Brain microvascular endothelial cell (primary cell): ENCODE data around the gene ALDH1A1.

ENCODE experiments used
- DNase-seq: peaks from one replicate; pipeline ENCODE4 v3.0.0-alpha.2; 2020
- H3K27ac ChIP-seq: fragments of 250-450 bp; sonication (Bioruptor Pico); 2 replicates; pipeline ENCODE4 v1.5.1; 2020; ENCODE audit warnings: mild to moderate bottlenecking, moderate library complexity
- H3K27me3 ChIP-seq: fragments of 250-450 bp; sonication (Bioruptor Pico); replicated peaks from 2 replicates; pipeline ENCODE4 v1.5.1; 2020; ENCODE audit warnings: mild to moderate bottlenecking
- H3K36me3 ChIP-seq: fragments of 250-450 bp; sonication (Bioruptor Pico); replicated peaks from 2 replicates; pipeline ENCODE4 v1.5.1; 2020; ENCODE audit warnings: mild to moderate bottlenecking
- H3K4me3 ChIP-seq: 2 replicates; pipeline ENCODE4 v1.5.1; 2011; ENCODE audit warnings: low read depth, mild to moderate bottlenecking, control low read depth, low read length, moderate library complexity
- CTCF ChIP-seq: IDR thresholded peaks from 2 replicates; pipeline ENCODE4 v1.5.1; 2011; ENCODE audit warnings: low read depth, mild to moderate bottlenecking, moderate library complexity, low read length, control low read depth, inconsistent platforms; ENCODE audit errors: missing control alignments
- in situ Hi-C: cut with HindIII; loops from 2 replicates; pipeline ENCODE4 v1.10.0; 2017; ENCODE audit warnings: low sequenced_read_pairs, low pct_ligation_motif_present

The ALDH1A1 gene

DNA sequence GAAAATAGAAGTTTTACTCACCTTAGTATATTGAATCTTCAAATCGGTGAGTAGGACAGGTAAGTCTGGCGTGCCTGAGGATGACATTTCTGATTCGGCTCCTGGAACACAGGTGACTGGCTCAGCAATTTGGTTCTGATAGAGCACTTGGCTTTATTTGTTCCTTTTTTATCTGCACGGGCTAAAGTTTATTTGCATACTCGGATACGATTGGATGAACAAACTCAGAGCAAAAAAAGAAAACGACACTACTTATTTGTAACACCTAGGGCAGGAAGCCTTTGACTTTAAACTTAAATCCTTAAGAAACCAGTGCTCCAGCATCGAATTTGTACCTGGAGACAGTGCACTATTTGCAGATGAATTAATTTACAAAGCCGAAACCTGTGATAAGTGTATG is at the start of gene ALDH1A1:
ALDH1A1 (minus strand) TSS at position 140 of the 400 bp plus-strand sequence; CDS start at position 87, 53 bp downstream.
- DNase-seq, result no peak
- Histone ChIP-seq H3K27ac (no peak within 1 kb of the TSS), H3K36me3 (no peaks in the 10 kb centered on the region), H3K27me3 (no peaks in the 10 kb centered on the region), H3K4me3 (no peak within 1 kb of the TSS)
- in situ Hi-C loops, result no loop called here
- TF ChIP-seq CTCF, result no peak

- H3K4me3 ChIP-seq, result no peak overlapping the region
- no peaks in the 10 kb centered on the region for H3K36me3 ChIP-seq
- H3K27me3 ChIP-seq, result no peaks in the 10 kb centered on the region
- no peak overlapping the region for H3K27ac ChIP-seq
- no peak for TF ChIP-seq CTCF
- no peak for DNase-seq
- in situ Hi-C loops, result no loop called here
Measured at GRCh38 chr9:73001860-73002259, 49.0 kb upstream of the ALDH1A1 start.

GRCh38 chr9:72998363-72998762 is 45.5 kb upstream of the ALDH1A1 start:
- Histone ChIP-seq H3K27ac (no peak overlapping the region), H3K27me3 (no peaks in the 10 kb centered on the region), H3K4me3 (no peak overlapping the region), H3K36me3 (no peaks in the 10 kb centered on the region)
- no peak for TF ChIP-seq CTCF
- no peak for DNase-seq
- in situ Hi-C loops, result no loop called here

DNA sequence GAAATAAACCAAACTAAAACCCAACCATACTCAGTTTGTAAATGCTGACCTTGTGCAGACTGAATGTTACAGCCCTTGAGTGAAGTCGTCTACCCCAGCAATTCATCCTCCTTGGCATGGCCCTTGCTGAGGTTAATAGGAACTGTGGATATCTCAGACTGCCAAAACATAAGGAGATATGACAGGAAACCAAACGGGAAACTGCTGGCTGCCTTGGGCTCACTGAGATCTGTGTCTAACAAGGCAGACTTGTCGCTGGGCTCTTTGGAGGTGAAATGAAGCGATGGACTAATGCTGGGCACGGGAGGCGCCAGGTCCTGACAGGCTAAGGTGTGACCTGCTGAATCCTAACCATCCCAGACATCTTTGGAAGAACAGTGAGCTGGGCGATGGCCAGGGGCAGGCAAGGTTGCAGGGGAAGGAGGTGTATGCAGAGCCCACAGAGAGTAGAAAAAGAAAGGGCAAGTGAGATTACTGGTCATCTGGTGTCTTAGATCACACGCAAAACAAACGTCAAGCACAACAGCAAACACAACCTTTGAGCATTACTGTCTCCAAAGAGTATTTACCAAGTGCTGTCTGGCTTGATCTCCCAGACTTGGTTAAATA is 44.6 kb upstream of the ALDH1A1 start:
- DNase-seq, result no peak
- in situ Hi-C loops, result no loop called here
- no peak overlapping the region for H3K27ac ChIP-seq

GRCh38 chr9:72996684-72997314 is 43.9 kb upstream of the ALDH1A1 start:
- no peak overlapping the region for H3K27ac ChIP-seq
- no peak for DNase-seq
- no peaks in the 10 kb centered on the region for H3K27me3 ChIP-seq
- no peak overlapping the region for H3K4me3 ChIP-seq
- no peak for TF ChIP-seq CTCF
- H3K36me3 ChIP-seq, result no peaks in the 10 kb centered on the region
- in situ Hi-C loops, result no loop called here

More for the DNA sequence above, 44.6 kb upstream of the ALDH1A1 start:
- no peak for TF ChIP-seq CTCF
- Histone ChIP-seq H3K36me3 (no peaks in the 10 kb centered on the region), H3K27me3 (no peaks in the 10 kb centered on the region), H3K4me3 (no peak overlapping the region)
